Endothelial cell of umbilical vein (primary cell): ENCODE measurements around the gene BBX. TPM values are rescaled to one million over a fixed set of nuclear protein-coding genes. Genes with fewer than 3 reads are reported as not detected.

ENCODE experiments used
- BruUV-seq: library from RNA; stranded (reverse); fragments of 400-500 nt; replicated peaks from 2 replicates; lab custom pipeline; 2021; lab: Mats Ljungman, UMichigan
- CTCF ChIA-PET: fragments of 300-600, 350-600 bp; sonication (Branson Sonifier 250); formaldehyde crosslinking; loops from one replicate; lab custom pipeline; 2021; ENCODE audit warnings: antibody characterized with exemption, inconsistent platforms; lab: Charles Lee
- POLR2A ChIA-PET: fragments of 300-600, 350-600 bp; sonication (Branson Sonifier 250); formaldehyde crosslinking; loops from one replicate; lab custom pipeline; 2021; ENCODE audit warnings: antibody characterized with exemption, inconsistent platforms; lab: Charles Lee
- DNase-seq: peaks from one replicate; pipeline ENCODE4 v3.0.0-alpha.2; 2011; ENCODE audit warnings: low read depth, low spot score
- FAIRE-seq: peaks from 2 replicates; lab custom pipeline; 2011; peaks lifted over from hg19 to GRCh38; lab: Jason Lieb, UNC
- H2AFZ ChIP-seq: 2 replicates; pipeline ENCODE4 v1.6.0; 2012; ENCODE audit warnings: low read depth, low read length, control low read depth, inconsistent platforms
- H3K27ac ChIP-seq: 2 replicates; pipeline ENCODE4 v1.5.1; 2011; ENCODE audit warnings: low read depth, mild to moderate bottlenecking, control low read depth, low read length, moderate library complexity; ENCODE audit not compliant: insufficient read depth
- H3K27me3 ChIP-seq, 2 experiments: 2 replicates each; pipeline versions ENCODE4 v1.6.0 to v1.6.1; 2011; ENCODE audit warnings: low read length in 2 of 2, mixed read lengths in 1 of 2; ENCODE audit not compliant: control insufficient read depth in 2 of 2, insufficient read depth in 2 of 2
- H3K36me3 ChIP-seq, 2 experiments: 2 replicates in 1 of 2; 3 replicates in 1 of 2; pipeline ENCODE4 v1.5.1; 2011; ENCODE audit warnings: low read length in 2 of 2, mild to moderate bottlenecking in 1 of 2, moderate library complexity in 1 of 2; ENCODE audit not compliant: control insufficient read depth in 2 of 2, insufficient read depth in 2 of 2; ENCODE audit errors: extremely low read depth in 1 of 2
- H3K4me1 ChIP-seq: 3 replicates; pipeline ENCODE4 v1.5.1; 2011; ENCODE audit warnings: mild to moderate bottlenecking, low read length; ENCODE audit not compliant: control insufficient read depth, insufficient read depth; ENCODE audit errors: extremely low read depth
- H3K4me2 ChIP-seq: 2 replicates; pipeline ENCODE4 v1.6.1; 2011; ENCODE audit warnings: low read length, control low read depth, mixed read lengths; ENCODE audit not compliant: insufficient read depth
- H3K4me3 ChIP-seq, 3 experiments: fragments of 200-600 bp in 1 of 3; sonication (generic), shearing (Covaris generic) in 1 of 3; replicated peaks in 1 of 3; 2 replicates each; pipeline ENCODE4 v1.5.1; 2011 to 2016; ENCODE audit warnings: control low read depth in 3 of 3, low read length in 3 of 3, mild to moderate bottlenecking in 2 of 3, inconsistent platforms in 1 of 3, low read depth in 1 of 3, moderate library complexity in 1 of 3; ENCODE audit not compliant: insufficient read depth in 1 of 3
- H3K79me2 ChIP-seq: 2 replicates; pipeline ENCODE4 v1.6.0; 2012; ENCODE audit warnings: low read length, inconsistent platforms; ENCODE audit not compliant: control insufficient read depth, insufficient read depth
- H3K9ac ChIP-seq: replicated peaks from 2 replicates; pipeline ENCODE3; 2011; ENCODE audit warnings: low read length, control low read depth; ENCODE audit not compliant: insufficient read depth; ENCODE audit errors: extremely low read depth
- H3K9me1 ChIP-seq: replicated peaks from 3 replicates; pipeline ENCODE4 v1.6.0; 2011; ENCODE audit warnings: mild to moderate bottlenecking, low read length; ENCODE audit not compliant: control insufficient read depth, insufficient read depth; ENCODE audit errors: extremely low read depth
- H3K9me3 ChIP-seq: replicated peaks from 2 replicates; pipeline ENCODE4 v1.5.1; 2012; ENCODE audit warnings: low read length, inconsistent platforms; ENCODE audit not compliant: control insufficient read depth, insufficient read depth
- H4K20me1 ChIP-seq: replicated peaks from 2 replicates; pipeline ENCODE3; 2011; ENCODE audit warnings: mild to moderate bottlenecking, low read length; ENCODE audit not compliant: control insufficient read depth, insufficient read depth; ENCODE audit errors: extremely low read depth
- CTCF ChIP-seq, 2 donors: IDR thresholded peaks; 1 replicate in 1 of 2; 2 replicates in 1 of 2; pipeline ENCODE4 v1.5.1; 2011; ENCODE audit warnings: low read length in 2 of 2, mild to moderate bottlenecking in 2 of 2, moderate library complexity in 2 of 2, control low read depth in 1 of 2, inconsistent platforms in 1 of 2, low read depth in 1 of 2; ENCODE audit not compliant: insufficient read depth in 1 of 2; ENCODE audit errors: extremely low read depth in 1 of 2
- EZH2 ChIP-seq: IDR thresholded peaks from 2 replicates; pipeline ENCODE4 v1.6.1; 2012; ENCODE audit warnings: borderline replicate concordance, low read depth, mild to moderate bottlenecking, moderate library complexity, low read length, inconsistent platforms; ENCODE audit not compliant: severe bottlenecking
- FOS ChIP-seq: IDR thresholded peaks from 2 replicates; pipeline ENCODE4 v1.6.1; 2011; ENCODE audit warnings: mild to moderate bottlenecking, low read length, moderate library complexity, borderline replicate concordance; ENCODE audit not compliant: insufficient read depth
- GATA2 ChIP-seq: IDR thresholded peaks from 2 replicates; pipeline ENCODE4 v1.7.0; 2011; ENCODE audit warnings: low read depth, mild to moderate bottlenecking, moderate library complexity, mixed read lengths, low read length; ENCODE audit not compliant: insufficient read length, insufficient read depth
- JUN ChIP-seq: IDR thresholded peaks from 2 replicates; pipeline ENCODE4 v1.6.1; 2011; ENCODE audit warnings: borderline replicate concordance, low read depth; ENCODE audit not compliant: insufficient read length, insufficient read depth
- MAX ChIP-seq: IDR thresholded peaks from 2 replicates; pipeline ENCODE4 v1.6.1; 2011; ENCODE audit not compliant: insufficient read depth, insufficient read length
- MYC ChIP-seq: IDR thresholded peaks from one replicate; pipeline ENCODE4 v1.6.1; 2011; ENCODE audit warnings: mild to moderate bottlenecking, low read depth, low read length
- POLR2A ChIP-seq: IDR thresholded peaks from 2 replicates; pipeline ENCODE4 v1.6.1; 2012; ENCODE audit warnings: low read depth, mild to moderate bottlenecking, control low read depth, low read length
- POLR2AphosphoS5 ChIP-seq: IDR thresholded peaks from 2 replicates; pipeline ENCODE4 v1.6.1; 2012; ENCODE audit warnings: low read depth, mild to moderate bottlenecking, control low read depth, low read length, moderate library complexity; ENCODE audit not compliant: insufficient read depth
- dilution Hi-C: fragments of 300-500 bp; cut with MboI; formaldehyde crosslinking; loops from one replicate; pipeline ENCODE4 v1.15.0; 2019; ENCODE audit warnings: low sequenced_read_pairs; ENCODE audit not compliant: extremely low pct_ligation_motif_present
- intact Hi-C: fragments of 100-400 bp; cut with micrococcal nuclease; formaldehyde crosslinking; loops from one replicate; pipeline ENCODE4 v1.10.0; 2022
- polyA plus RNA-seq, 4 experiments: library from polyadenylated mRNA; depleted of rRNA in 3 of 4; stranded (reverse) in 3 of 4; unstranded in 1 of 4; fragments of >200 nt; gene quantifications; 2 replicates each; pipeline versions ENCODE4 v1.2.1 to v1.2.3, GENCODE V29; 2011 to 2012; ENCODE audit warnings: missing spikeins in 1 of 4
- total RNA-seq: library from RNA; stranded (reverse); gene quantifications from 2 replicates; pipeline ENCODE4 v1.2.3, GENCODE V29; 2021

Gene BBX
- total and polyA plus RNA-seq, 2 donors (not counting 3 experiments of a cell fraction or from before 2014, with no cell fraction given) = 21.4 to 43.4 TPM

DNA sequence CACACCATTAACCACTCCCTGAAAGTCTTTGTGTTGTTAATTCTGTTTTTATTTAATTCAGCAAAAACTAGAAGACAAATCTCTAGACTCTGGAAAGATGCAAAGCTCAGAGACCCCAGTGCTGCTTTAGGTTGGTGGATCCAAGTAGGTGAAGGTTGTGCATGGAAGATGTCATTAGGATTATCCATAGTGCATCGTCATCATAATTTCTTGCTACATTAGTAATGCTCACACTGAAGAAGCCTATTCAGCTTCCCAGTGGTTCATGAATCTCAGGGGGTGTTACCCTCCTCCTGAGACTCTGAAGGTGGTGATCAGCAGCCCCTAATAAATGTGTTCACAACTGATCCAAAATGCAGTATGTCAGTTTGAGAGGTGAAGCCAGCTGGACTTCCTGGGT lies 295.3 kb downstream of the BBX start:
- Histone ChIP-seq H3K4me3 (no peak overlapping the region), H3K9me1 (no peaks in the 10 kb centered on the region), H3K79me2 (no peaks in the 10 kb centered on the region), H3K4me2 (no peak overlapping the region), H3K27ac (no peak overlapping the region), H4K20me1 (no peaks in the 10 kb centered on the region), H3K36me3 (no peaks in the 10 kb centered on the region), H2AFZ (no peak overlapping the region), H3K4me1 (no peaks in the 10 kb centered on the region), H3K9ac (no peak overlapping the region), H3K9me3 (no peaks in the 10 kb centered on the region), H3K27me3 (peaks cover 0 to 4% of the 10 kb centered on the region in 2 experiments)
- DNase-seq = no peak
- FAIRE-seq = no peak
- no TSS peak for BruUV-seq
- ChIA-PET POLR2A (no interaction called here), CTCF (no interaction called here)
- intact Hi-C loops (no loop called here), dilution Hi-C loops (no loop called here)
- TF ChIP-seq JUN (no peak), MYC (no peak), GATA2 (no peak), CTCF (IDR thresholded peaks at IDR 0.05; ENCODE audit: extremely low read depth in 1 of 2, insufficient read depth in 1 of 2, low read depth in 1 of 2, low read length in 2 of 2) (no peak), MAX (no peak), EZH2 (no peak), POLR2AphosphoS5 (no peak), FOS (no peak), POLR2A (no peak)
